ENCODE data around the gene MTA1.

Gene MTA1

DNA sequence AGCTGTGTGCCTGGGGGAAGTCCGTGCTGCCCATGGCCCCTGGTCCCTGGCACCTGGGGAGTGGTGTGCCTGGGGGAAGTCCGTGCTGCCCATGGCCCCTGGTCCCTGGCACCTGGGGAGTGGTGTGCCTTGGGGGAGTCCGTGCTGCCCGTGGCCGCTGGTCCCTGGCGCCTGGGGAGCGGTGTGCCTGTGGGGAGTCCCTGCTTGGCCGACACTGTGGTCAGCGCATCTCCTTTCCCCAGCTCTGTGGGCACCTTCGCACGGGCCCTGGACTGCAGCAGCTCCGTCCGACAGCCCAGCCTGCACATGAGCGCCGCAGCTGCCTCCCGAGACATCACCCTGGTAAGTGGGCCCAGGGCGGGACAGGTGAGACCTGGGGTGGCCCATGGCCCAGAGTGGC is 40.5 kb downstream of the MTA1 start:
- H4K20me1 ChIP-seq (ENCODE audit: low read depth, low read length): no peaks in the 10 kb centered on the region
- no peak overlapping the region for H3K4me2 ChIP-seq (ENCODE audit: low read depth, low read length, poor library complexity, severe bottlenecking)
- H3K79me2 ChIP-seq (ENCODE audit: insufficient read depth, low read length): no peaks in the 10 kb centered on the region
- no peaks in the 10 kb centered on the region for H3K27me3 ChIP-seq (ENCODE audit: low read length)
- H3K9me2 ChIP-seq (replicated peaks; ENCODE audit: insufficient read depth, low read length): no peaks in the 10 kb centered on the region
- TF ChIP-seq, protein P1, sequence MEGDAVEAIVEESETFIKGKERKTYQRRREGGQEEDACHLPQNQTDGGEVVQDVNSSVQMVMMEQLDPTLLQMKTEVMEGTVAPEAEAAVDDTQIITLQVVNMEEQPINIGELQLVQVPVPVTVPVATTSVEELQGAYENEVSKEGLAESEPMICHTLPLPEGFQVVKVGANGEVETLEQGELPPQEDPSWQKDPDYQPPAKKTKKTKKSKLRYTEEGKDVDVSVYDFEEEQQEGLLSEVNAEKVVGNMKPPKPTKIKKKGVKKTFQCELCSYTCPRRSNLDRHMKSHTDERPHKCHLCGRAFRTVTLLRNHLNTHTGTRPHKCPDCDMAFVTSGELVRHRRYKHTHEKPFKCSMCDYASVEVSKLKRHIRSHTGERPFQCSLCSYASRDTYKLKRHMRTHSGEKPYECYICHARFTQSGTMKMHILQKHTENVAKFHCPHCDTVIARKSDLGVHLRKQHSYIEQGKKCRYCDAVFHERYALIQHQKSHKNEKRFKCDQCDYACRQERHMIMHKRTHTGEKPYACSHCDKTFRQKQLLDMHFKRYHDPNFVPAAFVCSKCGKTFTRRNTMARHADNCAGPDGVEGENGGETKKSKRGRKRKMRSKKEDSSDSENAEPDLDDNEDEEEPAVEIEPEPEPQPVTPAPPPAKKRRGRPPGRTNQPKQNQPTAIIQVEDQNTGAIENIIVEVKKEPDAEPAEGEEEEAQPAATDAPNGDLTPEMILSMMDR (IDR thresholded peaks at IDR 0.05; ENCODE audit: insufficient read depth, low read length, poor library complexity, severe bottlenecking): no peak
- no peak for TF ChIP-seq EZH2phosphoT487 (conservative IDR thresholded peaks at IDR 0.05; ENCODE audit: low read length)
- H3K9me3 ChIP-seq (ENCODE audit: insufficient read depth, low read length): no peaks in the 10 kb centered on the region
- no peak overlapping the region for H3K9ac ChIP-seq (ENCODE audit: low read length)
- H3K27ac ChIP-seq (ENCODE audit: low read depth, low read length): no peak overlapping the region
- no peak overlapping the region for H3K4me3 ChIP-seq (ENCODE audit: insufficient read depth, low read length, poor library complexity, severe bottlenecking)
- no peaks in the 10 kb centered on the region for H3K36me3 ChIP-seq (ENCODE audit: low read length)
- no peak overlapping the region for H2AFZ ChIP-seq (ENCODE audit: low read depth, low read length, severe bottlenecking)
- no peaks in the 10 kb centered on the region for H3F3A ChIP-seq (ENCODE audit: insufficient read depth)

DNA sequence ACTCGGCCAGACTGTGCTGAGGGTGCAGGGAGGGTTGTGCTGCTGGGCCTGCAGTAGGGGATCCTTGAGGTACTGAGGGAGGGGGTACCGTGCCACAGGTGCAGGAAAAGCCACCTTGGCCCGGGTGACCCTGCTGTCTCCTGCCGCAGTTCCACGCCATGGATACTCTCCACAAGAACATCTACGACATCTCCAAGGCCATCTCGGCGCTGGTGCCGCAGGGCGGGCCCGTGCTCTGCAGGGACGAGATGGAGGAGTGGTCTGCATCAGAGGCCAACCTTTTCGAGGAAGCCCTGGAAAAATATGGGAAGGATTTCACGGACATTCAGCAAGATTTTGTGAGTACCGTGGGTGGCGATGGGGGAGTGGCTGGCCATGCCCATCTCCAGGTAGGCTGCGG is 41.0 kb downstream of the MTA1 start:
- Histone ChIP-seq H3F3A (ENCODE audit: insufficient read depth) (no peaks in the 10 kb centered on the region), H3K4me2 (ENCODE audit: low read depth, low read length, poor library complexity, severe bottlenecking) (no peak overlapping the region), H3K36me3 (ENCODE audit: low read length) (no peaks in the 10 kb centered on the region), H3K27me3 (ENCODE audit: low read length) (no peaks in the 10 kb centered on the region), H4K20me1 (ENCODE audit: low read depth, low read length) (no peaks in the 10 kb centered on the region), H3K27ac (ENCODE audit: low read depth, low read length) (no peak overlapping the region), H3K9ac (ENCODE audit: low read length) (no peak overlapping the region), H3K9me3 (ENCODE audit: insufficient read depth, low read length) (no peaks in the 10 kb centered on the region), H3K79me2 (ENCODE audit: insufficient read depth, low read length) (no peaks in the 10 kb centered on the region), H2AFZ (ENCODE audit: low read depth, low read length, severe bottlenecking) (no peak overlapping the region), H3K4me3 (ENCODE audit: insufficient read depth, low read length, poor library complexity, severe bottlenecking) (no peak overlapping the region), H3K9me2 (replicated peaks; ENCODE audit: insufficient read depth, low read length) (no peaks in the 10 kb centered on the region)
- TF ChIP-seq, protein P1 (IDR thresholded peaks at IDR 0.05; ENCODE audit: insufficient read depth, low read length, poor library complexity, severe bottlenecking): no peak
- TF ChIP-seq EZH2phosphoT487 (conservative IDR thresholded peaks at IDR 0.05; ENCODE audit: low read length): no peak

- Histone ChIP-seq H3K4me2 (ENCODE audit: low read depth, low read length, poor library complexity, severe bottlenecking) (no peak overlapping the region), H2AFZ (ENCODE audit: low read depth, low read length, severe bottlenecking) (no peak overlapping the region), H4K20me1 (ENCODE audit: low read depth, low read length) (no peaks in the 10 kb centered on the region), H3K4me3 (ENCODE audit: insufficient read depth, low read length, poor library complexity, severe bottlenecking) (no peak overlapping the region), H3K9me2 (replicated peaks; ENCODE audit: insufficient read depth, low read length) (no peaks in the 10 kb centered on the region), H3K36me3 (ENCODE audit: low read length) (no peaks in the 10 kb centered on the region), H3K9ac (ENCODE audit: low read length) (no peak overlapping the region), H3K9me3 (ENCODE audit: insufficient read depth, low read length) (no peaks in the 10 kb centered on the region), H3K27ac (ENCODE audit: low read depth, low read length) (no peak overlapping the region), H3K27me3 (ENCODE audit: low read length) (no peaks in the 10 kb centered on the region), H3K79me2 (ENCODE audit: insufficient read depth, low read length) (no peaks in the 10 kb centered on the region), H3F3A (ENCODE audit: insufficient read depth) (no peaks in the 10 kb centered on the region)
- no peak for TF ChIP-seq EZH2phosphoT487 (conservative IDR thresholded peaks at IDR 0.05; ENCODE audit: low read length)
- TF ChIP-seq, protein P1 (IDR thresholded peaks at IDR 0.05; ENCODE audit: insufficient read depth, low read length, poor library complexity, severe bottlenecking): no peak
Measured at GRCh38 chr14:105461903-105462302, 42.3 kb downstream of the MTA1 start.

Measured in SU-DHL-6 (cell line).